ENCODE data around the gene CPLX1. TPM values are rescaled to one million over a fixed set of nuclear protein-coding genes. Genes with fewer than 3 reads are reported as not detected.
"Not testable (repeated sequence)": the region's sequence is repeated elsewhere in the genome, so short reads cannot be mapped to it uniquely, and the experiment has no call there.

The CPLX1 gene
- total RNA-seq, 1 experiment from 2014 or later: 14.5 TPM

DNA sequence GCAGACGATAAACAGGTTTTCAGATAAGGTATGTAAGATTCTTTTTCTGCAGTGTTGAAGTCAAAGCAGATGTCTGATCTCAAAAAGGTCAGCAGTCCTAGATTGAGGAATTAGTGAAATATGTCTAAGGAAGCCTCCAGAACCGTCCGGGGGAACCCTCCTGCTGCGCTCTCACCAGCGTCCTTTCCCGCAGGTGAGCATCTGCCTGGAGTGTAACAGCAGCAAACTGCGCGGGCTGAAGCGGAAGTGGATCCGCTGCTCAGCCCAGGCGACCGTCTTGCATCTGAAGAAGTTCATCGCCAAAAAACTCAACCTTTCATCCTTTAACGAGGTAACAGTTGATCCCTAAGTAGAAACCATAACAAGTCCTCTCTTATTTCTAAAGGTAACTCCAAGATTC lies 64.8 kb downstream of the CPLX1 start (continued):
- TF ChIP-seq, protein P1, sequence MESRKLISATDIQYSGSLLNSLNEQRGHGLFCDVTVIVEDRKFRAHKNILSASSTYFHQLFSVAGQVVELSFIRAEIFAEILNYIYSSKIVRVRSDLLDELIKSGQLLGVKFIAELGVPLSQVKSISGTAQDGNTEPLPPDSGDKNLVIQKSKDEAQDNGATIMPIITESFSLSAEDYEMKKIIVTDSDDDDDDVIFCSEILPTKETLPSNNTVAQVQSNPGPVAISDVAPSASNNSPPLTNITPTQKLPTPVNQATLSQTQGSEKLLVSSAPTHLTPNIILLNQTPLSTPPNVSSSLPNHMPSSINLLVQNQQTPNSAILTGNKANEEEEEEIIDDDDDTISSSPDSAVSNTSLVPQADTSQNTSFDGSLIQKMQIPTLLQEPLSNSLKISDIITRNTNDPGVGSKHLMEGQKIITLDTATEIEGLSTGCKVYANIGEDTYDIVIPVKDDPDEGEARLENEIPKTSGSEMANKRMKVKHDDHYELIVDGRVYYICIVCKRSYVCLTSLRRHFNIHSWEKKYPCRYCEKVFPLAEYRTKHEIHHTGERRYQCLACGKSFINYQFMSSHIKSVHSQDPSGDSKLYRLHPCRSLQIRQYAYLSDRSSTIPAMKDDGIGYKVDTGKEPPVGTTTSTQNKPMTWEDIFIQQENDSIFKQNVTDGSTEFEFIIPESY (IDR thresholded peaks at IDR 0.05; ENCODE audit: extremely low read depth, insufficient replicate concordance, low read length): no peak
- TF ChIP-seq POLR2AphosphoS5 (IDR thresholded peaks at IDR 0.05; ENCODE audit: low read depth, low read length) (no peak), SIN3A (IDR thresholded peaks at IDR 0.05; ENCODE audit: low read depth) (no peak)

DNA sequence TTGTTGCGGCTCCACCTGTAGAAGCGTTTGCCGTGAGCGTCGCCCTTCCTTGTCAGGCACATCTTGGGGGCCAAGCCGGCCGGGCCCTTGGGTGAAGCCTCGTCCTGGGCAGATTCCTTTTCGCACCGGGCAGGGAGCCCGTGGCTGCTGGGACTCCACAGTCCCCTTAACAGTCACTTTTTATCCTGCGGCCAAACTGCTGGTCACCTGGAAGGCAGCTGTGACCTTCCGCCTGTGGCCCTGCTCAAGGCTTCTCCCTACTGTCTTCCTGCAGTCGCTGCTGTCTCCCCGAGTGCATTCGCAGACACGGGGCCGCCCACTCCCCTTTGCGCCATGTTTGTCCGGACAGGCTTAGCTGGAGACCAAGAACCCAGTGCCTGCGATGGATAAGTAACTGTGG lies 65.3 kb downstream of the CPLX1 start:
- no peak for ATAC-seq
- Histone ChIP-seq H3K4me2 (ENCODE audit: low read length) (no peak overlapping the region), H3K4me1 (ENCODE audit: control insufficient read depth in 1 of 2, insufficient read depth in 2 of 2, low read length in 2 of 2) (no peaks in the 10 kb centered on the region; a peak in 1 of 4 replicates), H2AFZ (ENCODE audit: low read depth, low read length, poor library complexity, severe bottlenecking) (no peak overlapping the region), H3K9ac (ENCODE audit: low read length) (no peak overlapping the region), H3K4me3 (replicated peaks in 1 of 2; ENCODE audit: low read depth in 1 of 2, low read length in 2 of 2) (no peak overlapping the region), H3K27ac (ENCODE audit: low read depth, low read length) (no peak overlapping the region), H3K36me3 (ENCODE audit: control insufficient read depth in 1 of 2, insufficient read depth in 2 of 2, low read length in 2 of 2) (peaks cover 16 to 33% of the 10 kb centered on the region in 2 experiments; a peak in 3 of 4 replicates), H4K20me1 (ENCODE audit: insufficient read depth) (no peaks in the 10 kb centered on the region; the same call in 1 of the 2 replicates), H3K9me3 (ENCODE audit: control insufficient read depth in 1 of 2, insufficient read depth in 1 of 2, low read depth in 1 of 2, low read length in 2 of 2) (no peaks in the 10 kb centered on the region), H3K79me2 (ENCODE audit: insufficient read depth, low read length) (no peaks in the 10 kb centered on the region), H3K27me3 (ENCODE audit: insufficient read depth, low read length) (no peaks in the 10 kb centered on the region), H3K9me2 (ENCODE audit: insufficient read depth) (no peaks in the 10 kb centered on the region)
- TF ChIP-seq EGR1 (IDR thresholded peaks at IDR 0.05; ENCODE audit: low read depth) (no peak), EZH2 (IDR thresholded peaks at IDR 0.05) (no peak)
- TF ChIP-seq, protein P1 (IDR thresholded peaks at IDR 0.05; ENCODE audit: extremely low read depth, insufficient replicate concordance, low read length): no peak
- ChIA-PET POLR2A (no interaction called here), CTCF (no interaction called here), RAD21 (ENCODE audit: low non-redundant PET in 1 of 2, low total read pairs in 2 of 2, uncharacterized antibody in 2 of 2, unreplicated experiment in 2 of 2) (no interaction called here)
- no TSS peak for BruUV-seq (replicated peaks)
- no peak for DNase-seq (ENCODE audit: low read depth, low spot score)
- intact Hi-C loops (cut with micrococcal nuclease): loop anchor here (10.0 kb wide), 1 partner anchor 224 kb away; the partner anchor contains the start of gene IDUA

DNA sequence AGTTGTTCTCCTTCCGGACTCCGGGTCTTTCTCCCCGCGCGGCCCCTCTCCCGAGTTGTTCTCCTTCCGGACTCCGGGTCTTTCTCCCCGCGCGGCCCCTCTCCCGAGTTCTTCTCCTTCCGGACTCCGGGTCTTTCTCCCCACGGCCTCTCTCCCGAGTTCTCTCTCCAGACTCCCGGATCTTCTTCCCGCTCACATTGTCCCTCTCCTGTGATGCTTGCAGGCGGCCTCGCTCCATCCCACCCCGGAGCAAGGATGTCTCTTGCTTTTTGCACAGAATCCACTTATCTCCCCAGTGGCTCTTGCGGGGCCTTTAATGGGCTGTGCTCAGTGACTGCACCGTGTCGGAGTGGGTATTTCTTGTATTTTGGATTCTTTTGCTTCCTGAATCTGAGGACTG lies 66.1 kb downstream of the CPLX1 start:
- ATAC-seq; H4K20me1 ChIP-seq (ENCODE audit: insufficient read depth); H3K9ac ChIP-seq (ENCODE audit: low read length); POLR2A ChIA-PET; BruUV-seq (replicated peaks); RAD21 ChIA-PET (ENCODE audit: low non-redundant PET in 1 of 2, low total read pairs in 2 of 2, uncharacterized antibody in 2 of 2, unreplicated experiment in 2 of 2); H2AFZ ChIP-seq (ENCODE audit: low read depth, low read length, poor library complexity, severe bottlenecking); H3K4me1 ChIP-seq (ENCODE audit: control insufficient read depth in 1 of 2, insufficient read depth in 2 of 2, low read length in 2 of 2); H3K9me3 ChIP-seq (ENCODE audit: control insufficient read depth in 1 of 2, insufficient read depth in 1 of 2, low read depth in 1 of 2, low read length in 2 of 2); H3K27me3 ChIP-seq (ENCODE audit: insufficient read depth, low read length); H3K4me2 ChIP-seq (ENCODE audit: low read length); DNase-seq (ENCODE audit: low read depth, low spot score); CTCF ChIA-PET; H3K79me2 ChIP-seq (ENCODE audit: insufficient read depth, low read length); H3K27ac ChIP-seq (ENCODE audit: low read depth, low read length); H3K9me2 ChIP-seq (ENCODE audit: insufficient read depth); H3K4me3 ChIP-seq (replicated peaks in 1 of 2; ENCODE audit: low read depth in 1 of 2, low read length in 2 of 2): not testable (repeated sequence)
- intact Hi-C loops (cut with micrococcal nuclease): loop anchor here (10.0 kb wide), 1 partner anchor 225 kb away; the partner anchor contains the start of gene IDUA
- H3K36me3 ChIP-seq (ENCODE audit: control insufficient read depth in 1 of 2, insufficient read depth in 2 of 2, low read length in 2 of 2): peaks cover 16 to 32% of the 10 kb centered on the region in 2 experiments; a peak in 3 of 4 replicates
